IPS-15b (cell line): ENCODE measurements around the gene G6PD.

ENCODE experiments used
- H3K27me3 ChIP-seq: one replicate; pipeline ENCODE4 v1.6.1; 2013; ENCODE audit warnings: low read length; ENCODE audit not compliant: control insufficient read depth, insufficient read depth
- H3K36me3 ChIP-seq: one replicate; pipeline ENCODE4 v1.6.1; 2013; ENCODE audit warnings: low read length; ENCODE audit not compliant: control insufficient read depth, insufficient read depth
- H3K4me1 ChIP-seq: one replicate; pipeline ENCODE4 v1.6.1; 2013; ENCODE audit warnings: mild to moderate bottlenecking, low read length; ENCODE audit not compliant: control insufficient read depth, insufficient read depth
- H3K4me3 ChIP-seq: one replicate; pipeline ENCODE4 v1.5.1; 2013; ENCODE audit warnings: low read depth, low read length
- H3K9ac ChIP-seq: one replicate; pipeline ENCODE4 v1.6.1; 2013; ENCODE audit warnings: low read depth, mild to moderate bottlenecking, low read length
- H3K9me3 ChIP-seq: one replicate; pipeline ENCODE4 v1.6.1; 2013; ENCODE audit warnings: mild to moderate bottlenecking, low read length; ENCODE audit not compliant: control insufficient read depth, insufficient read depth

Gene G6PD

GRCh38 chrX:154519389-154519788, 27.3 kb downstream of the G6PD start:
- Histone ChIP-seq H3K4me1 (peaks cover 2% of the 10 kb centered on the region), H3K27me3 (no peaks in the 10 kb centered on the region), H3K36me3 (no peaks in the 10 kb centered on the region), H3K9ac (no peak overlapping the region), H3K4me3 (no peak overlapping the region), H3K9me3 (no peaks in the 10 kb centered on the region)

- no peaks in the 10 kb centered on the region for H3K9me3 ChIP-seq
- no peaks in the 10 kb centered on the region for H3K27me3 ChIP-seq
- H3K9ac ChIP-seq = no peak overlapping the region
- no peaks in the 10 kb centered on the region for H3K36me3 ChIP-seq
- H3K4me3 ChIP-seq = peak overlapping the region; percentile 78
- H3K4me1 ChIP-seq = peaks cover 2% of the 10 kb centered on the region
Measured at GRCh38 chrX:154517101-154517781, 29.4 kb downstream of the G6PD start.

DNA sequence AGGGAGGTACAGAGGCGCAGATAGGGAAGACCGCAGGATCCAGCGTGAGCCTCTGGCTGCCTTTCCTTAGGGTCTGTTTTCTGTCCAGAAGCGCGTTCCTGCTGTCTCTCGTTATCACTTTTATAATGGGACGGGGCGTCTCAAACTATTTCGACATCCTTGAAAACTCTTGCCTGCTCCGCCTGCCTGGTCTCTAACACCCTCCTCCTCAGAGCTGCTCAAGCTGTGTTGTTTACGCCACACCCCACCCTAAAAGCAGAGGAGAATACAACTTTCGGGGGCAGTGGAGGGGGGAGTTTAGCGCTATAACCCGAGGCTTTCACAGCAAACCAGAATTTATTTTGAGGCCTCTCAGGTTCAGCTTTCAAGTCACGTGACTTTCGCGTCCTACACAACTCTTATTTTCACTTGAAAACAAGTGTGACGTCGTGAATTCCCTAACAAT, 30.0 kb downstream of the G6PD start:
- Histone ChIP-seq H3K27me3 (no peaks in the 10 kb centered on the region), H3K4me3 (peak overlapping the region; percentile 78), H3K9ac (no peak overlapping the region), H3K36me3 (no peaks in the 10 kb centered on the region), H3K4me1 (peaks cover 2% of the 10 kb centered on the region), H3K9me3 (no peaks in the 10 kb centered on the region)

DNA sequence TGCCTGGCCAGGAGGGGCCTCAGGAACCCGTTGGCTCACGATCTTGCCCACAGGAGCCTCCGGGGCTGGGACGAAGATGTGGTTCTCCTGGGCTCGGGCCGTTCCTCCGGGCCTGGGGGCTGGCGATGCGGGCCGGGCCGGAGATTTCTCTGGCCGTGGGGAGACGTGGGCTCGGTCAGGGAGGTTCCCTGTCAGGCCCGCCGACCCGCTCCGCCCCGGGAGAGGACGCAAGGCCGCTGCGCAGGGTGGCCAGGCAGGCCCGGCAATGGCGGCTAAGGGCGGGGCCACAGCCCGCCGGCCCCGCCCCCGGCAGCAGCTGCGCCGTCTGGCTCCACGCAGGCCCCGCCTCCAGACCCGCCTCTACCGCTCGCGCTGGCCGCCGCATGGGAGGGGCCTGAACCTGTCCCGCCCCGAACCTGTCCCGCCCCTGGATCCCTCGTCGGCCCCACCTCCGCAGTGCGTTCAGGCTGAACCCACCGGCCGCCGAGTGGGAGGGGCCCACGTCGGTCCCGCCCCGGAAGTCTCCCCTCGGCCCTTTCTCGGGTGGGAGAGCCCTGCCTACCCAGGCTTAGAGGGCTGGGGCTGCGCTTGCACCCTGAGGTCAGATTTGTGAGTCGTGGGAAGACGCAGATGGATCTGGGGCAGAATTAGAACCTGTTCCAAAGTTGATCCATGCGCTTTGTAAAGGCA, 30.5 kb downstream of the G6PD start, which contains the start of gene FAM3A:
TSS of gene FAM3A (minus strand) at position 267 of the 690 bp plus-strand sequence. CDS start 460 bp downstream, outside the sequence.
- Histone ChIP-seq H3K4me1 (peaks cover 2% of the 10 kb centered on the region), H3K4me3 (peak within 1 kb of the TSS; percentile 78), H3K36me3 (no peaks in the 10 kb centered on the region), H3K9ac (no peak within 1 kb of the TSS), H3K27me3 (no peaks in the 10 kb centered on the region), H3K9me3 (no peaks in the 10 kb centered on the region)

GRCh38 chrX:154515090-154515965, 31.3 kb downstream of the G6PD start:
- Histone ChIP-seq H3K9me3 (no peaks in the 10 kb centered on the region), H3K27me3 (no peaks in the 10 kb centered on the region), H3K9ac (no peak overlapping the region), H3K4me3 (peak overlapping the region; percentile 56), H3K36me3 (no peaks in the 10 kb centered on the region), H3K4me1 (peaks cover 2% of the 10 kb centered on the region)

- Histone ChIP-seq H3K9ac (no peak overlapping the region), H3K27me3 (no peaks in the 10 kb centered on the region)
Measured at GRCh38 chrX:154513716-154514115, 32.9 kb downstream of the G6PD start.

GRCh38 chrX:154512879-154513553, 33.6 kb downstream of the G6PD start:
- Histone ChIP-seq H3K36me3 (no peaks in the 10 kb centered on the region), H3K27me3 (no peaks in the 10 kb centered on the region), H3K9me3 (no peaks in the 10 kb centered on the region), H3K9ac (no peak overlapping the region), H3K4me3 (no peak overlapping the region), H3K4me1 (peaks cover 1% of the 10 kb centered on the region)

More at GRCh38 chrX:154513716-154514115, 32.9 kb downstream of the G6PD start:
- Histone ChIP-seq H3K4me1 (peaks cover 2% of the 10 kb centered on the region), H3K9me3 (no peaks in the 10 kb centered on the region), H3K4me3 (no peak overlapping the region), H3K36me3 (no peaks in the 10 kb centered on the region)

DNA sequence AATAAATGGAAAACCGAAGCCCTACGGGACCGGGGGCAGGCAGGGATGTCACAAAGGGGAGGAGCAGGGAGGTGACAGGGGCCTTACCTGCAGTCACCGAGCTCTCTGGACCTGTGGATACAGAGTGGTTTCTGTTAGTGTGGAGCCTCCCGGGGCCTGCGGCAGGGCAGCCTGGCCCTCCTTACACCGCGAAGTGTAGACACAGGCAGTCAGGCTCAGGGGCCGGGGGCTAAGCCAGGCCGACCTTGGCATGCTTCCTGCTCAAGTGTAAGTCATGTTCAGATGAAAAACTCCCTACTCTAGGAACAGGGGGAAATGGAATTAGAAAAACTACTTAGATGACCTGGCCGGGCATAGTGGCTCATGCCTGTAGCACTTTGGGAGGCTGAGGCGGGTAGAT, 34.9 kb downstream of the G6PD start:
- no peaks in the 10 kb centered on the region for H3K4me1 ChIP-seq
- H3K9me3 ChIP-seq = no peaks in the 10 kb centered on the region
- H3K9ac ChIP-seq = no peak overlapping the region
- no peaks in the 10 kb centered on the region for H3K27me3 ChIP-seq
- H3K36me3 ChIP-seq = peaks cover under 1% of the 10 kb centered on the region
- no peak overlapping the region for H3K4me3 ChIP-seq

DNA sequence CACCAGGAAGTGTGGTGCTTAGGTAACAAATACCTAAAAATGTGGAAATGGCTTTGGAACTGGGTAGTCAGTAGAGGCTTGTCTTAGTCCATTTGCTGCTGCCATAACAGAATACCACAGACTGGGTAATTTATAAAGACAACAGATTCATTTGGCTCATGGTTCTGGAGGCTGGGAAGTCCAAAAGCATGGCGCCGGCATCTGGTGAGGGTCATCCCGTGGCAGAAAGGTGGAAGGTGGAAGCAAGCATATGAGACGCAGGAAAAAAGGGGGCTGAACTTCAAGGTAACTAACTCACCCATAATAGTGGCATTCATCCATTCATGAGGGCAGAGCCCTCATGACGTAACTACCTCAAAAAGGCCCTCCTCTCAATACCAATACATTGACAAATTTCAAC, 37.2 kb downstream of the G6PD start:
- Histone ChIP-seq H3K9ac (no peak overlapping the region), H3K4me3 (no peak overlapping the region), H3K27me3 (no peaks in the 10 kb centered on the region), H3K9me3 (no peaks in the 10 kb centered on the region), H3K36me3 (peaks cover 11% of the 10 kb centered on the region), H3K4me1 (no peaks in the 10 kb centered on the region)

- Histone ChIP-seq H3K9me3 (no peaks in the 10 kb centered on the region), H3K4me1 (no peaks in the 10 kb centered on the region), H3K4me3 (no peak overlapping the region), H3K27me3 (no peaks in the 10 kb centered on the region), H3K36me3 (peaks cover 11% of the 10 kb centered on the region), H3K9ac (no peak overlapping the region)
Measured at GRCh38 chrX:154508384-154508745, 38.3 kb downstream of the G6PD start.

- peaks cover 11% of the 10 kb centered on the region for H3K36me3 ChIP-seq
- H3K4me3 ChIP-seq = no peak overlapping the region
- H3K9ac ChIP-seq = no peak overlapping the region
- no peaks in the 10 kb centered on the region for H3K27me3 ChIP-seq
- H3K9me3 ChIP-seq = no peaks in the 10 kb centered on the region
- no peaks in the 10 kb centered on the region for H3K4me1 ChIP-seq
Measured at GRCh38 chrX:154507673-154508383, 38.8 kb downstream of the G6PD start.
